Measurements from ENCODE around the gene USP43.
"Not testable (repeated sequence)": the region's sequence is repeated elsewhere in the genome, so short reads cannot be mapped to it uniquely, and the experiment has no call there.

The USP43 gene

DNA sequence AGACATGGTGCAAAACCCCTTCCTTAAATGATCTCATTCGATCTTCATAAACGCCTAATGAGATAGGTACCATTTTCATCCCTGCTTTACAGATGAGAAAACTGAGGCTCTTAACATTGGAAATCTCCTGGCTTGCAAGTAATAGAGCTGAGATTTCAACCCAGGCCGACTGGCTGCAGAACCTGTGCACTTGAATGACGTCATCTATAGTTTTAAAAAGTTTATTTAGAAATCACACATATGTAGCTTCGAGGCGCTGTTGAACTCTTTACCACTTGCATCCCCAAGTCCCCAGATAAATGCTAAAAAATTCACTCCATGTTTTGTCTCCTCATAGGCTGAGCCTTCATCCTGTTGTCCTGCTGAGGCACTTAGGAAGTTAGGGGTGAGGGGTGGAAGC, 38.9 kb upstream of the USP43 start:
- Histone ChIP-seq H3K9ac (ENCODE audit: low read depth, low read length) (no peak overlapping the region), H3K9me3 (ENCODE audit: insufficient read depth, low read length, severe bottlenecking) (no peaks in the 10 kb centered on the region), H4K20me1 (ENCODE audit: insufficient read depth, low read length) (no peaks in the 10 kb centered on the region), H3K27ac (ENCODE audit: low read length) (no peak overlapping the region), H3K36me3 (ENCODE audit: insufficient read depth, low read length) (no peaks in the 10 kb centered on the region), H3K4me1 (ENCODE audit: insufficient read depth, low read length) (no peaks in the 10 kb centered on the region), H3K4me3 (ENCODE audit: low read depth in 1 of 2, low read length in 2 of 2) (no peak overlapping the region), H2AFZ (ENCODE audit: low read depth, low read length) (no peak overlapping the region), H3K4me2 (ENCODE audit: insufficient read depth, low read length) (no peak overlapping the region), H3K27me3 (ENCODE audit: insufficient read depth, low read length, poor library complexity) (no peaks in the 10 kb centered on the region), H3K79me2 (ENCODE audit: insufficient read depth, low read length) (no peaks in the 10 kb centered on the region)
- no peak for TF ChIP-seq CTCF (IDR thresholded peaks at IDR 0.05; ENCODE audit: borderline replicate concordance, extremely low read depth, low read length, poor library complexity, severe bottlenecking)
- no peak for TF ChIP-seq EZH2 (IDR thresholded peaks at IDR 0.05; ENCODE audit: borderline replicate concordance, low read depth, low read length, severe bottlenecking)
- no peak for ATAC-seq (ENCODE audit: insufficient read depth, low read depth)
- no peak for DNase-seq

DNA sequence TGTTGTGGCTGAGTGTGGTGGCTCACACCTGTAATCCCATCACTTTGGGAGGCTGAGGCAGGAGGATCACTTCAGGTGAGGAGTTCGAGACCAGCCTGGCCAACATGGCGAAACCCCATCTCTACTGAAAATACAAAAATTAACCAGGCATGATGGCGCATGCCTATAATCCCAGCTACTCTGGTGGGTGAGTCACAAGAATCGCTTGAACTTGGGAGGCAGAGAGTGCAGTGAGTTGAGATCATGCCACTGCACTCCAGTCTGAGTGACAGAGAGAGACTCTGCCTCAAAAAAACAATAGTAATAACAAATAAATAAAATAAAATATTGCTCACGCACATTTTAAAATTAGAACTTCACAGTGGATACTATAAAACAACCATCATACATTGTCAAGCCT, 38.3 kb upstream of the USP43 start:
- not testable (repeated sequence) for H2AFZ ChIP-seq (ENCODE audit: low read depth, low read length); H4K20me1 ChIP-seq (ENCODE audit: insufficient read depth, low read length); H3K79me2 ChIP-seq (ENCODE audit: insufficient read depth, low read length); H3K9me3 ChIP-seq (ENCODE audit: insufficient read depth, low read length, severe bottlenecking); H3K4me1 ChIP-seq (ENCODE audit: insufficient read depth, low read length); H3K4me3 ChIP-seq (ENCODE audit: low read depth in 1 of 2, low read length in 2 of 2); ATAC-seq (ENCODE audit: insufficient read depth, low read depth); H3K36me3 ChIP-seq (ENCODE audit: insufficient read depth, low read length); H3K27ac ChIP-seq (ENCODE audit: low read length); H3K4me2 ChIP-seq (ENCODE audit: insufficient read depth, low read length); H3K9ac ChIP-seq (ENCODE audit: low read depth, low read length); DNase-seq; H3K27me3 ChIP-seq (ENCODE audit: insufficient read depth, low read length, poor library complexity)

DNA sequence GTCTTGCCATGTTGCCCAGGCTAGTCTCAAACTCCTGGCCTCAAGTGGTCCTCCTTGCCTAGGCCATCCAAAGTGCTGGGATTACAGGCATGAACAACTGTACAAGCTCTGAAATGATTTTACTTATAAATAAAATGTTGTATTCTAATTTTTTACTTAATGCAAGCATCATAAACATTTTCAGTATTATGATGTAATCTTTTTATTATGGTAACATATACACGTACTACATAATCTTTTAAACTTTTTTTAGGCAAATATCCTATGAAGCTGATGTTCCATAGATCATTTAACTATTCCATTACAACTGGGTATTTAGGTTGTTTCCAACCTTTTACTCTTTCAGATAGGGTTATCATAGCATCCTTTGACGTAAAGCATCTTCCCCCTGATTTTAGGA, 33.8 kb upstream of the USP43 start:
- TF ChIP-seq CTCF (IDR thresholded peaks at IDR 0.05; ENCODE audit: borderline replicate concordance, extremely low read depth, low read length, poor library complexity, severe bottlenecking) (no peak), EZH2 (IDR thresholded peaks at IDR 0.05; ENCODE audit: borderline replicate concordance, low read depth, low read length, severe bottlenecking) (no peak)
- H4K20me1 ChIP-seq (ENCODE audit: insufficient read depth, low read length), result no peaks in the 10 kb centered on the region
- H3K79me2 ChIP-seq (ENCODE audit: insufficient read depth, low read length), result no peaks in the 10 kb centered on the region
- no peaks in the 10 kb centered on the region for H3K36me3 ChIP-seq (ENCODE audit: insufficient read depth, low read length)
- H3K4me3 ChIP-seq (ENCODE audit: low read depth in 1 of 2, low read length in 2 of 2), result no peak overlapping the region
- no peaks in the 10 kb centered on the region for H3K4me1 ChIP-seq (ENCODE audit: insufficient read depth, low read length)
- H2AFZ ChIP-seq (ENCODE audit: low read depth, low read length), result no peak overlapping the region
- no peak overlapping the region for H3K9ac ChIP-seq (ENCODE audit: low read depth, low read length)
- H3K4me2 ChIP-seq (ENCODE audit: insufficient read depth, low read length), result no peak overlapping the region
- H3K27me3 ChIP-seq (ENCODE audit: insufficient read depth, low read length, poor library complexity), result no peaks in the 10 kb centered on the region
- no peak for DNase-seq
- no peak overlapping the region for H3K27ac ChIP-seq (ENCODE audit: low read length)
- ATAC-seq (ENCODE audit: insufficient read depth, low read depth), result no peak
- H3K9me3 ChIP-seq (ENCODE audit: insufficient read depth, low read length, severe bottlenecking), result no peaks in the 10 kb centered on the region

DNA sequence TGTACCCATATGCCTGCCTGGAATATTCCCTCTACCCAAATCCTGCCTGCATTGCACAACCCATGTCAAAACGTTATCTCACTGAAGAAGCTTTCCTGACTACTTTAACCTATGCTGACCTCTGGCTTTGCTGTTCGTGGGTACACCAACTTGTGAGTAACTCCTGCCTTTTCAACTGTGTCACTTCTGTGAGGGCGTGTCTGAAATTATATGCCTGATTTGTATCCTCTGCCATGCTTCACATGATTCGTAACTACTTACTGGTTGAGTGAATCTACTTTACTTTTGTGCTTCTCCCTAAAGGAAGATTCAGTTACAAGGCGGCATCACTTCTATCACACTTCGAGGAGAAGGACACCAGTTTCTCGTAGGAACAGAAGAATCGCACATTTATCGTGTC, 33.3 kb upstream of the USP43 start:
- DNase-seq (no peak), ATAC-seq (ENCODE audit: insufficient read depth, low read depth) (no peak)
- Histone ChIP-seq H4K20me1 (ENCODE audit: insufficient read depth, low read length) (no peaks in the 10 kb centered on the region), H3K9ac (ENCODE audit: low read depth, low read length) (no peak overlapping the region), H3K36me3 (ENCODE audit: insufficient read depth, low read length) (no peaks in the 10 kb centered on the region), H3K79me2 (ENCODE audit: insufficient read depth, low read length) (no peaks in the 10 kb centered on the region), H2AFZ (ENCODE audit: low read depth, low read length) (no peak overlapping the region), H3K27ac (ENCODE audit: low read length) (no peak overlapping the region), H3K9me3 (ENCODE audit: insufficient read depth, low read length, severe bottlenecking) (no peaks in the 10 kb centered on the region), H3K4me3 (ENCODE audit: low read depth in 1 of 2, low read length in 2 of 2) (no peak overlapping the region), H3K4me1 (ENCODE audit: insufficient read depth, low read length) (no peaks in the 10 kb centered on the region), H3K27me3 (ENCODE audit: insufficient read depth, low read length, poor library complexity) (no peaks in the 10 kb centered on the region), H3K4me2 (ENCODE audit: insufficient read depth, low read length) (no peak overlapping the region)
- TF ChIP-seq CTCF (IDR thresholded peaks at IDR 0.05; ENCODE audit: borderline replicate concordance, extremely low read depth, low read length, poor library complexity, severe bottlenecking), result no peak
- TF ChIP-seq EZH2 (IDR thresholded peaks at IDR 0.05; ENCODE audit: borderline replicate concordance, low read depth, low read length, severe bottlenecking), result no peak
